ENCODE data around the gene PCDHGB4. TPM values are rescaled to one million over a fixed set of nuclear protein-coding genes. Genes with fewer than 3 reads are reported as not detected.
A peak's percentile ranks its signal among the peaks of the same experiment; 100 is the strongest.

The PCDHGB4 gene
- total RNA-seq, 2 experiments from 2014 or later, result 6.9 to 9.3 TPM

DNA sequence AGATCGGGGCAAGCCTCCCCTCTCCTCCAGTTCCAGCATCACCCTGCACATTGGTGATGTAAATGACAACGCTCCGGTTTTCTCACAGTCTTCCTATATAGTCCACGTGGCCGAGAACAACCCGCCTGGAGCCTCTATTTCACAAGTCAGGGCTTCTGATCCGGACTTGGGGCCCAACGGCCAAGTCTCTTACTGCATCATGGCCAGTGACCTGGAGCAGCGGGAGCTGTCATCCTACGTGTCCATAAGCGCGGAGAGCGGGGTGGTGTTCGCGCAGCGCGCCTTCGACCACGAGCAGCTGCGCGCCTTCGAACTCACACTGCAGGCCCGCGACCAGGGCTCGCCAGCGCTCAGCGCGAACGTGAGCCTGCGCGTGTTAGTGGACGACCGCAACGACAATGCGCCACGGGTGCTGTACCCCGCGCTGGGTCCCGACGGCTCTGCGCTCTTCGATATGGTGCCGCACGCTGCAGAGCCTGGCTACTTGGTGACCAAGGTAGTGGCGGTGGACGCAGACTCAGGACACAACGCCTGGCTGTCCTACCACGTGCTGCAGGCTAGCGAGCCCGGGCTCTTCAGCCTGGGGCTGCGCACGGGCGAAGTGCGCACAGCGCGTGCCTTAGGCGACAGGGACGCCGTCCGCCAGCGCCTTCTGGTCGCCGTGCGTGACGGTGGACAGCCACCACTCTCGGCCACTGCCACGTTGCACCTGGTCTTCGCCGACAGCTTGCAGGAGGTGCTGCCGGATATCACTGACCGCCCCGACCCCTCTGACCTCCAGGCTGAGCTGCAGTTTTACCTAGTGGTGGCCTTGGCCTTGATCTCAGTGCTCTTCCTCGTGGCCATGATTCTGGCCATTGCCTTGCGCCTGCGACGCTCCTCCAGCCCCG, 1.9 kb downstream of the PCDHGB4 start:
- DNase-seq (ENCODE audit: low spot score), result no peak
- no peak overlapping the region for H2AFZ ChIP-seq (ENCODE audit: low read length)
- no peaks in the 10 kb centered on the region for H3K9me2 ChIP-seq (ENCODE audit: insufficient read depth, low read length)
- H4K20me1 ChIP-seq (ENCODE audit: insufficient read depth, low read length), result no peaks in the 10 kb centered on the region
- ChIA-PET CTCF (ENCODE audit: unreplicated experiment) (interaction anchor here (0.6 to 1.3 kb wide), 3 partner anchors 70 to 169 kb away, joined by 3 to 5 read pairs (median 3); partner anchors contain the start of gene TAF7), POLR2A (no interaction called here)
- no TSS peak for BruUV-seq (replicated peaks)
- H3K9me3 ChIP-seq (ENCODE audit: low read length), result no peaks in the 10 kb centered on the region
- no peak overlapping the region for H3K4me3 ChIP-seq (ENCODE audit: low read depth, low read length, poor library complexity, severe bottlenecking)
- H3K27ac ChIP-seq (ENCODE audit: low read depth, low read length, poor library complexity, severe bottlenecking), result no peak overlapping the region
- peaks cover 7% of the 10 kb centered on the region for H3K4me1 ChIP-seq (ENCODE audit: insufficient read depth, low read length, poor library complexity, severe bottlenecking)
- H3K4me2 ChIP-seq (ENCODE audit: low read length), result no peak overlapping the region
- peaks cover 8% of the 10 kb centered on the region; the same call in 1 of the 2 replicates for H3K79me2 ChIP-seq (ENCODE audit: insufficient read depth, low read depth, low read length)
- no peaks in the 10 kb centered on the region for H3K36me3 ChIP-seq (ENCODE audit: insufficient read depth, low read length)
- TF ChIP-seq, protein P1, sequence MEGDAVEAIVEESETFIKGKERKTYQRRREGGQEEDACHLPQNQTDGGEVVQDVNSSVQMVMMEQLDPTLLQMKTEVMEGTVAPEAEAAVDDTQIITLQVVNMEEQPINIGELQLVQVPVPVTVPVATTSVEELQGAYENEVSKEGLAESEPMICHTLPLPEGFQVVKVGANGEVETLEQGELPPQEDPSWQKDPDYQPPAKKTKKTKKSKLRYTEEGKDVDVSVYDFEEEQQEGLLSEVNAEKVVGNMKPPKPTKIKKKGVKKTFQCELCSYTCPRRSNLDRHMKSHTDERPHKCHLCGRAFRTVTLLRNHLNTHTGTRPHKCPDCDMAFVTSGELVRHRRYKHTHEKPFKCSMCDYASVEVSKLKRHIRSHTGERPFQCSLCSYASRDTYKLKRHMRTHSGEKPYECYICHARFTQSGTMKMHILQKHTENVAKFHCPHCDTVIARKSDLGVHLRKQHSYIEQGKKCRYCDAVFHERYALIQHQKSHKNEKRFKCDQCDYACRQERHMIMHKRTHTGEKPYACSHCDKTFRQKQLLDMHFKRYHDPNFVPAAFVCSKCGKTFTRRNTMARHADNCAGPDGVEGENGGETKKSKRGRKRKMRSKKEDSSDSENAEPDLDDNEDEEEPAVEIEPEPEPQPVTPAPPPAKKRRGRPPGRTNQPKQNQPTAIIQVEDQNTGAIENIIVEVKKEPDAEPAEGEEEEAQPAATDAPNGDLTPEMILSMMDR (conservative IDR thresholded peaks at IDR 0.05; ENCODE audit: low read length), result no peak
- no peak for TF ChIP-seq EZH2phosphoT487 (IDR thresholded peaks at IDR 0.05; ENCODE audit: borderline replicate concordance, low read depth, low read length)
- intact Hi-C loops (cut with micrococcal nuclease; ENCODE audit: unreplicated experiment), result no loop called here

DNA sequence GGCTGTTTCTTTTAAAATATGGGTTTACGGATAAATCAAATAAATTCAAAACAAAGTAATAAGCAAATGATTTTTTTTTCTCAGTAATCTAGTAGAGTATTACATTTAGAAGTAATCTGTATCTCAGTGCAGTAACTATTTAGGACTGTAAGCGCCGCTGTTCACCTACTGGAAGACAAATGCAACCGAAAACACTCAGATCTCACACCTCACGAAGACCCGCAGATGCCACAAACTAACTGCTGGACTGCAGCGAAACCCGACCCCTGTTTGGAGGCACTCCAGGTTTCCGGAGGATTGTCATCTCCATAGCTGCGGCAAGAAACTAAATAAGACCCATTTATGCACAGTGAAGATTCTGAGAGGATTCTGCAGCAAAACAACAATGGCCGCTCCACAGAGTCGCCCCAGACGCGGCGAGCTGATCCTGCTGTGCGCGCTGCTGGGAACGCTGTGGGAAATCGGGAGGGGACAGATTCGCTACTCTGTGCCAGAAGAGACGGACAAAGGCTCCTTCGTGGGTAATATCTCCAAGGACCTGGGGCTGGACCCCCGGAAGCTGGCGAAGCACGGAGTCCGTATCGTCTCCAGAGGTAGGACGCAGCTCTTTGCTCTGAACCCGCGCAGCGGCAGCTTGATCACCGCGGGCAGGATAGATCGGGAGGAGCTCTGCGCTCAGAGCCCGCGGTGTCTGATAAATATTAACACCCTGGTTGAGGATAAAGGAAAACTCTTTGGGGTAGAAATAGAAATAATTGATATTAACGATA, 5.1 kb downstream of the PCDHGB4 start, which contains the start of gene PCDHGA8:
Gene PCDHGA8, plus strand, starts transcription at position 205 of the 770 bp plus-strand sequence. Its CDS starts 181 bp downstream, at position 386.
- ChIA-PET POLR2A (interaction anchor here (1.4 kb wide), 1 partner anchor 12 kb away, joined by 3 read pairs; no protein-coding TSS in a partner anchor), CTCF (ENCODE audit: unreplicated experiment) (no interaction called here)
- H3K9me3 ChIP-seq (ENCODE audit: low read length), result no peaks in the 10 kb centered on the region
- TF ChIP-seq, protein P1 (conservative IDR thresholded peaks at IDR 0.05; ENCODE audit: low read length), result peak; percentile 84
- no peak for TF ChIP-seq EZH2phosphoT487 (IDR thresholded peaks at IDR 0.05; ENCODE audit: borderline replicate concordance, low read depth, low read length)
- intact Hi-C loops (cut with micrococcal nuclease; ENCODE audit: unreplicated experiment), result no loop called here
- peaks cover 7% of the 10 kb centered on the region for H3K4me1 ChIP-seq (ENCODE audit: insufficient read depth, low read length, poor library complexity, severe bottlenecking)
- no peaks in the 10 kb centered on the region for H3K9me2 ChIP-seq (ENCODE audit: insufficient read depth, low read length)
- H3K27ac ChIP-seq (ENCODE audit: low read depth, low read length, poor library complexity, severe bottlenecking), result no peak within 1 kb of the TSS
- H3K4me3 ChIP-seq (ENCODE audit: low read depth, low read length, poor library complexity, severe bottlenecking), result peak within 1 kb of the TSS; percentile 25
- no TSS peak for BruUV-seq (replicated peaks)
- H2AFZ ChIP-seq (ENCODE audit: low read length), result no peak within 1 kb of the TSS
- peak; percentile 41 for DNase-seq (ENCODE audit: low spot score)
- peaks cover 8% of the 10 kb centered on the region; the same call in 1 of the 2 replicates for H3K79me2 ChIP-seq (ENCODE audit: insufficient read depth, low read depth, low read length)
- peak within 1 kb of the TSS; percentile 40 for H3K4me2 ChIP-seq (ENCODE audit: low read length)
- no peaks in the 10 kb centered on the region for H3K36me3 ChIP-seq (ENCODE audit: insufficient read depth, low read length)
- H4K20me1 ChIP-seq (ENCODE audit: insufficient read depth, low read length), result no peaks in the 10 kb centered on the region
